GM12872 (cell line): ENCODE data around the gene OR4E2.

Experiments
- TF ChIP-seq, protein P1 (sequence below): IDR thresholded peaks from 3 replicates; pipeline ENCODE4 v1.5.1; 2011; ENCODE audit warnings: low read depth, mild to moderate bottlenecking, low read length, moderate library complexity; ENCODE audit not compliant: insufficient read depth

The OR4E2 gene, protein sequence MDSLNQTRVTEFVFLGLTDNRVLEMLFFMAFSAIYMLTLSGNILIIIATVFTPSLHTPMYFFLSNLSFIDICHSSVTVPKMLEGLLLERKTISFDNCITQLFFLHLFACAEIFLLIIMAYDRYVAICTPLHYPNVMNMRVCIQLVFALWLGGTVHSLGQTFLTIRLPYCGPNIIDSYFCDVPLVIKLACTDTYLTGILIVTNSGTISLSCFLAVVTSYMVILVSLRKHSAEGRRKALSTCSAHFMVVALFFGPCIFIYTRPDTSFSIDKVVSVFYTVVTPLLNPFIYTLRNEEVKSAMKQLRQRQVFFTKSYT

DNA sequence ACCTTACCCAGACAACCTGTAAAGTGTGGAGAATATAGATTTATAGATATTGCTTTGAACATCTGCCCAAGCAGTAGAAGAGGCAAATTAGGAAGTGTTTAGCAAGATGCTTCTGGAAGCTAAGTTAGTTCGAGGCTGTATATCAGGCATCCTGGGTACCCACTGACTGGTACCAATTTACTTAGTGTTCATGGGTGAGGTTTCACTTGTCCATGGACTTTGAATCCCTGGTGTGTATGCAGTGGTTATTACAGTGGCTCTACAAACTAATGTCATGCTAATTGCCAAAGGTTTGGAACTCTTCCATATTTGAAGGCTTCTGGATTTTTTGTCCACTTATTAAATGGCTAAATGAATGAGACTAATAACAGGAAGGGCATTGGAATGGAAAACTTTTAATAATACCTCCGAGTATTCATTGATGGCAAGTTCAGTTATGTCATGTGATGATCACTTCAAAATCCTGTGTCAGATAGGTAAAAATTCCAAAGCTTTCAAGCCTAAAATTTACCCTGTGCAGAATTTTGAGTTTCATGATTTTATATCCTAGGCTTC is at the start of gene OR4E2:
OR4E2 (plus strand) TSS at position 505 of the 555 bp plus-strand sequence. CDS start 11,248 bp downstream, outside the sequence.
- TF ChIP-seq, protein P1, sequence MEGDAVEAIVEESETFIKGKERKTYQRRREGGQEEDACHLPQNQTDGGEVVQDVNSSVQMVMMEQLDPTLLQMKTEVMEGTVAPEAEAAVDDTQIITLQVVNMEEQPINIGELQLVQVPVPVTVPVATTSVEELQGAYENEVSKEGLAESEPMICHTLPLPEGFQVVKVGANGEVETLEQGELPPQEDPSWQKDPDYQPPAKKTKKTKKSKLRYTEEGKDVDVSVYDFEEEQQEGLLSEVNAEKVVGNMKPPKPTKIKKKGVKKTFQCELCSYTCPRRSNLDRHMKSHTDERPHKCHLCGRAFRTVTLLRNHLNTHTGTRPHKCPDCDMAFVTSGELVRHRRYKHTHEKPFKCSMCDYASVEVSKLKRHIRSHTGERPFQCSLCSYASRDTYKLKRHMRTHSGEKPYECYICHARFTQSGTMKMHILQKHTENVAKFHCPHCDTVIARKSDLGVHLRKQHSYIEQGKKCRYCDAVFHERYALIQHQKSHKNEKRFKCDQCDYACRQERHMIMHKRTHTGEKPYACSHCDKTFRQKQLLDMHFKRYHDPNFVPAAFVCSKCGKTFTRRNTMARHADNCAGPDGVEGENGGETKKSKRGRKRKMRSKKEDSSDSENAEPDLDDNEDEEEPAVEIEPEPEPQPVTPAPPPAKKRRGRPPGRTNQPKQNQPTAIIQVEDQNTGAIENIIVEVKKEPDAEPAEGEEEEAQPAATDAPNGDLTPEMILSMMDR = no peak

DNA sequence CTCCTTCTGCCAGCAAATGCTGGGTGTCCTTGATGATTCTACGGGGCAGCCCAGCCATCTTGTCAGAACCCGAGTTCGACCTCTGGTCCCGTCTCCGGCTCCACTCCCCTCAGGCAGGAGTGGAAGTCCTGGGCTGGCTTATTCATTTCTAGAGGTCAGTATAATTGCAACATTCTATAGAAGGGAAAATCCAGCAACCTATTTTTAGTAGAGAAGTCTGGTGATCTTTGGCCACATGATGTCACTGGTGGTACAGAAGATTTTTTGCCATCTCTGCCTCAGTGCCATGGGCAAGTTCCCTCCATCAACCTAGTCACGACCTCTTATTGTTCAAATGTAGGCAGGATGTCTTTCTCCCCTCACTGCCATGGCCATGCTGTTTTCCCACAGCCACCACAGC is 41.3 kb upstream of the OR4E2 start:
- TF ChIP-seq, protein P1 = no peak

DNA sequence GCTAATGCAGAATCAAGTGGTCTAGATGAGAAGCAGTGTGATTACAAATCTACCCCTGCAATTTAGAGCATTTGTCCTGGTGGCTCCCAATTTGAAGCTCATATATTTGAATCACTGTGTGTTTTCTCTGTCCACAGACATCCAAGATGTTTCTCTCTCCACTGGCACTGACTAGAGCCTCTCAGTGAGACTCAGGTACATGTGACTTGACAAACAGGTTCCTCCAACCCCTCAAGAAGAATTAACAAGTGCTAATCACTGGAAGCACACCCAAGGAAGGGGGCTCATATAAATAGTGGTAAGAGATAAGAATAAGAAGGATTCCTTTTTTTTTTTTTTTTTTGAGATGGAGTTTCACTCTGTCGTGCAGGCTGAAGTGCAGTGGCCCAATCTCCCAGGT is 39.4 kb upstream of the OR4E2 start:
- TF ChIP-seq, protein P1 = no peak

DNA sequence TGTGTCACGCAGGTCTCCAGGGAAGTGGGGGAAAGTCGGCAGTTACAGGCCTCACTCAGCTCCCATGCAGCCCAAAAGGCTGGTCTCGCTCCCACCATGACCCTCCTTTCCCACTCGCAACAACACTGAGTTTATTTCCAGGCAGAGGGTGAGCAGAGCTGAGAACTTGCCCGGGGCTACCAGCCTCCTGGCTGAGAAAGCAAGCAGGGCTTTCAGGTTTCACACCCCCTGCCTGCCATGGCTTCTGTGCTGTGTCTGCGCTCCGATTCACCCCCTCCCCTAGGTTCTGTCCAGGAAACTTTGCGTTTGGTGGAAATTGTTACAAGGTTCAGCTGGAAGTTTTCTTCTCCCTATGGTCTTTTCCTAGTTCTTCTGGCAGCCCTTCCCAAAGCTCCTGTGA is 36.0 kb upstream of the OR4E2 start:
- TF ChIP-seq, protein P1 = no peak

DNA sequence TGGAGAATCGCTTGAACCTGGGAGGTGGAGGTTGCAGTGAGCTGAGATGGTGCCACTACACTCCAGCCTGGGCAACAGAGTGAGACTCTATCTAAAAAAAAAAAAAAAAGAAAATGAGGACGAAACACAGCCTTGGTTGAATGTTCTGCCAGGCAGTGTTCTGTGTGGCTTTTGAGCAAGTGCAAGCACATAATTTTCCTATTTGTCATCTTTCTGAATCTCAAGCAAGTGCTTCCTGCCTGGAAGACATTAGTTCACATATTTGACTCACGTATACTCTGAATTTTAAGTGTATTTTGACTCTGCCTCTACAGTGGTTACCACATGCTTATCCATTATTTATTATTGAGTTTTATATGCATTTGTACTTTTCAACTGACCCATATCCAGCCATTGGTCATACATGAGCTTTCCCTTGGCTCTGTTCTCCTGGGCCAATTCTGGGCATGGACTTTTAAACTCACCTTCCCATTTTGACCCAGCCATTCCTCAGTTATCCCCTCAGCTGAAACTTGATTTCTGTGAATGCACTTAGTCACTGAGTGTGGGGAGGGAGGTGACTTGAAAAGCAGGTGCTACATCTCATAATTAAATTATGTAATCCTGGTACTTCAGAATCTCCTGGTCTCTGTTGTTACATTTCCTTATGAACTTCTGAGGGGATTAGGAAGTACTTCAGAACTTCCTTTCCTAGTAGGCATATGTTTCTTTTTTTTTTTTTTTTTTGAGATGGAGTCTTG is 27.0 kb upstream of the OR4E2 start:
- TF ChIP-seq, protein P1 = no peak

DNA sequence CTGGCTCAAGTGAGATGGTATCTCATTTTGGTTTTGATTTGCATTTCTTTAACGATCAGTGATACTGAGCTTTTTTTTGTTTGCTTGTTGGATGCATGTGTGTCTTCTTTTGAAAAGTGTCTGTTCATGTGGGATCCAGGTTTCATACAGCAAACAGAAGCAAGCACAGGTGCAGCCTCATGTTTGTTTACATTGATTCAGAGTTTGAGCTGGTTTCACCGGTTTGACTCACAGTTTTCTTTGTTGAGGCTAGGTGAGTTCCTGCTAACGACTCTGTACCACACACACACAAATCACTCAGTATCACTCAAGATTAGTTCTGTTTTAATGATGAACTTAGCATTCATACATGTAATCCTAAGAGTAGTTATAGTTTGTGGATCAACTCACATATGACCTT is 22.6 kb upstream of the OR4E2 start:
- TF ChIP-seq, protein P1 = no peak

DNA sequence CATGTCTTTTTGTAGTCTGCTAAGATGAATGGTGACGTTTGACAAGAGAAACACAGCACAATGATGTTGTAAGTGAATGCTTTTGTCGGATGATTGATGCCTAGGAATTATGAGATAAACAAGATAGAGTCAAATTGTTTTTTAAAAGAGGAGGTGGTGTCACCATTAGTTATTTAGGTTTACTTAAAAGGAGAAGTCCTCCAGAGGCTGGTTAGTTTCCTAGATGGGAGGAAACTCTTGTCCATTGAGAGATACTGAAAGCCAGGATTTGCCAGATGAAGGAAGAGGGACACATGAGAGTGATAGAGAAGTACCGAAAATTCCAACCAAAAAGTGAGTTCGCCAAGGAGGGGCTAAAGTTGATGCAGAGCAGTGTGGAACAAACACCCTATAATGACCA is 18.8 kb upstream of the OR4E2 start, which contains the start of gene OR10G2:
OR10G2 (minus strand) TSS at position 101 of the 400 bp plus-strand sequence; CDS start at position 3, 98 bp downstream.
- TF ChIP-seq, protein P1 = no peak
